ENCODE data around the gene FGF3. TPM values are rescaled to one million over a fixed set of nuclear protein-coding genes. Genes with fewer than 3 reads are reported as not detected.

The FGF3 gene
- total RNA-seq, 1 donor: not detected

DNA sequence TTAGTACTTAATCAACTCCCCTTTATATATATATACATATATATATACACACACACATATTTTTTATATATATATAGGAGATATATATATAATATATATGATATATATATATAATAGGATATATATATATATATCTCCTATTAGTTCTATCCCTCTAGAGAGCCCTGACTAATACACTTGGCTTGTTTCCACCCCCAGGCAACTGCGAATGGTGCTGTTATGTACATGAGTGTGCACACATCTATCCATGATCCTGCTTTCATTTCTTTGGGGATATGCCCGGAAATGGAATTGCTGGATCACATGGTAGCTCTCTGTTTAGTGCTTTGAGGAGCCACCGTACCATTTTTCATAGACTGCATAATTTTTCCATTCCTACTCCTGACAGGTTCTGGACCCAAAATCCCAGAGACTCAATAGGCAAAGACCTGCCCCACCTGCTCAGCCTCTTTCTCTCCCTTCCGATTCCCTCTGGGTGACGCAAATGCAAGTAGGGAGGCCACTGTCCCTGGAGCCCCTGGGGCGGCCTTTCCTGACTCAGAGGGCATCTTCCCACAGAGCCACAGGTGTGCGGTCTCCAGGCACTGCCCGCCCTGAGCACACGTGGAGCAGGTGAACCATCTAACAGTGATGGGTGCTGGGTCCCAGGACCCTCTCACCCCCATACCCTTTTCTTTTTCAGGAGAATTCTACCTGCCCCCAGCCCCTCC lies 12.0 kb downstream of the FGF3 start:
- no peak overlapping the region for H3K4me3 ChIP-seq (ENCODE audit: low read length)
- H3K9me3 ChIP-seq (ENCODE audit: low read depth, low read length): no peaks in the 10 kb centered on the region
- H3K27me3 ChIP-seq (ENCODE audit: insufficient read depth, low read length): no peaks in the 10 kb centered on the region
- H3K4me1 ChIP-seq (ENCODE audit: insufficient read depth, low read length): no peaks in the 10 kb centered on the region

GRCh38 chr11:69804769-69805508 lies 14.3 kb downstream of the FGF3 start:
- no peaks in the 10 kb centered on the region for H3K9me3 ChIP-seq (ENCODE audit: low read depth, low read length)

DNA sequence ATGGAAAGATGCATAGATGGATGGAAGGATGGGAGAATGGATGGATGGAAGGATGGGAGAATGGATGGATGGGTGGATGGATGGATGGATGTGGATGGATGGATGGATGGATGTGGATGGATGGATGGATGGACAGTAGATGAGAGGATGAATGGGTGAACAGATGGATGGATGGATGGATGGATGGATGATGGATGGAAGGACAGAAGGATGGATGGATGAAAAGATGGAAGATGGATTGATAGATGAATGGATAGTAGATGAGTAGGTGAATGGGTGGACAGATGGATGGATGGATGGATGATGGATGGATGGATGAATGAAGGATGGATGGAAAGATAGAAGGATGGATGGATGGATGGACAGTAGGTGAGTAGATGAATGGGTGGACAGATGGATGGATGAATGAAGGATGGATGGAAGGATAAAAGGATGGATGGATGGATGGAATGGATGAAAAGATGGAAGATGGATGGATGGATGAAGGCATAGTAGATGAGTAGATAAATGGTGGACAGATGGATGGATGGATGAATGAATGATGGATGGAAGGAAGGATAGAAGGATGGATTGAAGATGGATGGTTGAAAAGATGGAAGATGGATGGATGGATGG lies 15.5 kb downstream of the FGF3 start:
- Histone ChIP-seq H3K27me3 (ENCODE audit: insufficient read depth, low read length) (no peaks in the 10 kb centered on the region), H3K4me1 (ENCODE audit: insufficient read depth, low read length) (no peaks in the 10 kb centered on the region), H3K9me3 (ENCODE audit: low read depth, low read length) (no peaks in the 10 kb centered on the region), H3K4me3 (ENCODE audit: low read length) (no peak overlapping the region)

More at GRCh38 chr11:69804769-69805508, 14.3 kb downstream of the FGF3 start:
- H3K4me3 ChIP-seq (ENCODE audit: low read length): no peak overlapping the region
- no peaks in the 10 kb centered on the region for H3K4me1 ChIP-seq (ENCODE audit: insufficient read depth, low read length)
- H3K27me3 ChIP-seq (ENCODE audit: insufficient read depth, low read length): no peaks in the 10 kb centered on the region

- no peaks in the 10 kb centered on the region for H3K4me1 ChIP-seq (ENCODE audit: insufficient read depth, low read length)
- no peak overlapping the region for H3K4me3 ChIP-seq (ENCODE audit: low read length)
- H3K9me3 ChIP-seq (ENCODE audit: low read depth, low read length): no peaks in the 10 kb centered on the region
- no peaks in the 10 kb centered on the region for H3K27me3 ChIP-seq (ENCODE audit: insufficient read depth, low read length)
These were observed 16.2 kb downstream of the FGF3 start for GRCh38 chr11:69803022-69803421.

- Histone ChIP-seq H3K27me3 (ENCODE audit: insufficient read depth, low read length) (no peaks in the 10 kb centered on the region), H3K4me3 (ENCODE audit: low read length) (no peak overlapping the region), H3K4me1 (ENCODE audit: insufficient read depth, low read length) (no peaks in the 10 kb centered on the region), H3K9me3 (ENCODE audit: low read depth, low read length) (no peaks in the 10 kb centered on the region)
These were observed 16.6 kb downstream of the FGF3 start for GRCh38 chr11:69802590-69802989.

DNA sequence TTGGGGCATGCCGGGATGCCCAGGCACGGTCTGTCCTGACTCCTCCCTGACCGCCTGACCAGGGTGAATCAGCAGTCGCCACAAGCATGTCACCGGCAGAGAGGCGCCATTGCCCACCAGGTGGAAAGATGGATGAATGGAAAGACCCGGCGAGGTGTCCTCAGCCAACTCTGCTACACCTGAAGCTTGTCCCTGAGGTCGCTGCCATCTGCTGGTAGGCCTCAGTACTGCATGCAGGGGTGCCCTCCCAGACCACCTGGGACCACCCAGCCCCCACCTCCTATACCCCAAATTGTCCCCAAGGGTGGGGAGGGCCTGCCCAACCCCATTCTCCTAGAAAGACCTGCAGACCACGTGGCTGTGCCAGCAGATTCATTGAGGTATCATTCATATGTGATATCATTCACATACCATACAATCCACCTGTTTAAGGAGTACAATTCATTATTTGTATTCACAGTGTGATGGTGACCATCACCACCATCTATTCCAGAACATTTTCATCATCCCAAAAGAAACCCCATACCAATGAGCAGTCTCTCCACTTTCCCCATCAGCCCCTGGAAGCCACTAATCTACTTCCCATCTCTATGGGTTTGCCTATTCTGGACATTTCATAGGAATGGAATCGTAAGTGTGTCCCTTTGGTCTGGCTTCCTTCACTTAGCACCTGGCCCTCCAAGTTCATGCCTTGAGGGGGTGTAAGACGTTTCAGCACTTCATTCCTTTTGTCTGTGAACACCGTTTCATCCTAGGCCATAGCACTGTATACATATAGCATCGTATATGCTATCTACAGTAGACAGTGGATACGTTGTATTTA lies 17.5 kb downstream of the FGF3 start:
- Histone ChIP-seq H3K4me1 (ENCODE audit: insufficient read depth, low read length) (no peaks in the 10 kb centered on the region), H3K9me3 (ENCODE audit: low read depth, low read length) (no peaks in the 10 kb centered on the region), H3K4me3 (ENCODE audit: low read length) (no peak overlapping the region), H3K27me3 (ENCODE audit: insufficient read depth, low read length) (no peaks in the 10 kb centered on the region)

- Histone ChIP-seq H3K27me3 (ENCODE audit: insufficient read depth, low read length) (no peaks in the 10 kb centered on the region), H3K4me1 (ENCODE audit: insufficient read depth, low read length) (no peaks in the 10 kb centered on the region), H3K9me3 (ENCODE audit: low read depth, low read length) (no peaks in the 10 kb centered on the region), H3K4me3 (ENCODE audit: low read length) (no peak overlapping the region)
These were observed 18.9 kb downstream of the FGF3 start for GRCh38 chr11:69800278-69800677.

DNA sequence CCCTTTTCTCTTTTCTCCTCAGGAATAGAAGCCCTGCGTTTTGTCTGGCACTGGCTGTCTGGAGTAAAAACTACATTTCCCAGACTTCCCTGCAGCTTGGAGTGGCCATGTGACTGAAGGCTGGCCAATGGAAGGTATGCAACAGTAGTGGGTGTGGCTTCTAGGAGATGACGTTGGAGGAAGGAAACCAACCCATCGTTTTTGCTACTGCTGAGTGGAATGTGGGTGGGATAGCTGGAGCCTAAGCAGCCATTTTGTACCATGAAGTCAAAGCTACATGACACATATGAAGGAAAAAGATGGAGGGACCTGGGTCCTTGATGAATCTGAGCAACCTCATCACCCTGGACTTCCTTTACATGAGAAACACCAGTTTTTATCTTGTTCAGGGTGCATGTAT lies 19.6 kb downstream of the FGF3 start:
- no peaks in the 10 kb centered on the region for H3K9me3 ChIP-seq (ENCODE audit: low read depth, low read length)
- no peak overlapping the region for H3K4me3 ChIP-seq (ENCODE audit: low read length)
- H3K4me1 ChIP-seq (ENCODE audit: insufficient read depth, low read length): no peaks in the 10 kb centered on the region
- no peaks in the 10 kb centered on the region for H3K27me3 ChIP-seq (ENCODE audit: insufficient read depth, low read length)

DNA sequence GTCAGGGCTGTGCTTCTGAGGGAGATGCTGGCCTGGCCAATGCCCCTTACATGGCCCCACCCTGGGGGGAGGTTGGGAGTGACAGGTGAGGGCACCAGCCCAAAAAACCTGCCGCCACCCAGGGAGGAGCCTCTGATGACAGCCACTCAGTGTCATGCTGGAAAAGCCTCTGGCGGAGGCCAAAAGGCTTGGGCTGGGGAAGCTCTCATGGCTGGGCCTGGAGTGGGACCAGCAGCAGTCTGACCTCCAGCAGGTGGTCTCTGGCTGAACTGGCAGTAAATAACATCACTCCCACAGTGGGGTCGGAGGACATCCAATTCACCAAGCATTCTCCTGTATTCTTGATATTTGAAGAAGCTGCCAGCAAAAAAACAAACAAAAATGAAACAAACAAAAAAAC lies 20.1 kb downstream of the FGF3 start:
- Histone ChIP-seq H3K4me3 (ENCODE audit: low read length) (no peak overlapping the region), H3K4me1 (ENCODE audit: insufficient read depth, low read length) (no peaks in the 10 kb centered on the region), H3K27me3 (ENCODE audit: insufficient read depth, low read length) (no peaks in the 10 kb centered on the region), H3K9me3 (ENCODE audit: low read depth, low read length) (no peaks in the 10 kb centered on the region)

DNA sequence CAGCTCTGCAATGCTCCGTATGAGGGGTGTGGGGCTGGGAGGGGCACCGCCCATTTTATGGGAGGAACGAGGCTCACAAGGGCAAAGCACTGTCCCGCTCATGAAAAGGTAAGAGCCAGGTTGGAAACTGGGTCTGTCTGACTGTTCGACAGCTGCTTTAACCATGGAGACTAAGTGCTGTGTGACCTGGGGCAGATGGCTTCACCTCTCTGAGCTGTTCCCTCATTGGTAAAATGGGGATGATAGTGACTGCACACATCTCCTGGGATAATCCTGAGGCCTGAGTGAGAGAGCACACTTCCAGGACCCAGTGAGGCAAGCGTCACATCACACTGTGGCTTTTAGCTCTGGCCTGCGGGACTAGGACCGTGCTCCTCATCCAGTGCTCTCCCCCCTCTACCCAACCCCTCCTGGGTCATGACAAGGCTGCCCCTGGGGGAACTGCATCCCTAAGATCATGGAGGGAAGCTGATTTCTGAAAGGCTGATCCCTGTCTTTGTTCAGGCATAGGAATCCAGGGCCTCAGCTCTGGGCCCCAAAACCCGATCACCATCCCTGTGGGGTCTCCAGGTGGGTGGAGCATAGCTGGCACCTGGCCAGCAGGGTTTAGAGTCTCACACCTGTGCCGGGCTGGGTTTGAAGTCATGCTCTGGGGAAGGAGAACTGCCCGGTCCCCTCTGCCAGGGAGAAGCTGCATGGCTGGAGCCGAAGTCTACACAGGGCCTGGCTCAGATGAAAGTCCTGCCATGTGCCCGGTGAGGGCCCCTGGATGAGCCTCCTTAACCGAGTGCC lies 21.3 kb downstream of the FGF3 start:
- H3K4me3 ChIP-seq (ENCODE audit: low read length): no peak overlapping the region
- H3K9me3 ChIP-seq (ENCODE audit: low read depth, low read length): no peaks in the 10 kb centered on the region
- H3K4me1 ChIP-seq (ENCODE audit: insufficient read depth, low read length): no peaks in the 10 kb centered on the region
- H3K27me3 ChIP-seq (ENCODE audit: insufficient read depth, low read length): no peaks in the 10 kb centered on the region

GRCh38 chr11:69797156-69797555 lies 22.1 kb downstream of the FGF3 start:
- H3K9me3 ChIP-seq (ENCODE audit: low read depth, low read length): no peaks in the 10 kb centered on the region
- no peak overlapping the region for H3K4me3 ChIP-seq (ENCODE audit: low read length)
- no peaks in the 10 kb centered on the region for H3K27me3 ChIP-seq (ENCODE audit: insufficient read depth, low read length)
- H3K4me1 ChIP-seq (ENCODE audit: insufficient read depth, low read length): no peaks in the 10 kb centered on the region

DNA sequence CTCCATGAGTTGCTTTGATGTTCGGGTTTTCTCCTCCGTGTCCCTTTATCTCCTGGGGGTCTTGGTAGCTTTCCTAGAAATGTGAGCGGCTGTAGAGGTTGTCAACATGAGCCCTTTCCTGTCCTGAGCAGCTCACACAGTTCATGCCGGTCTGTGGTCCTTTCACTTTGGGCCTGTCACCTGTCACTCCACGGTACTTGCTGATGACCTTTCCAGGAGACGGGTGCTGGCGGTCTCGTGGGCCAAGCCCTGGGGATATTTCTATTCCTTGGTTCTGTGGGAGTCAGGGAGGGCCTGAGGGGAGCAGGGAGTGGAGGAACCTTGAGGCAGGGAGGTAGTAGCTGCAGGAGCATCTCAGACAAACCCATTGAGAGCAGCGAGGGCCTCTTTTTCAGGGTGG lies 23.2 kb downstream of the FGF3 start:
- no peaks in the 10 kb centered on the region for H3K27me3 ChIP-seq (ENCODE audit: insufficient read depth, low read length)
- H3K9me3 ChIP-seq (ENCODE audit: low read depth, low read length): no peaks in the 10 kb centered on the region
- no peaks in the 10 kb centered on the region for H3K4me1 ChIP-seq (ENCODE audit: insufficient read depth, low read length)
- no peak overlapping the region for H3K4me3 ChIP-seq (ENCODE audit: low read length)

GRCh38 chr11:69791276-69792180 lies 27.7 kb downstream of the FGF3 start:
- H3K27me3 ChIP-seq (ENCODE audit: insufficient read depth, low read length): no peaks in the 10 kb centered on the region
- no peaks in the 10 kb centered on the region for H3K9me3 ChIP-seq (ENCODE audit: low read depth, low read length)
- H3K4me3 ChIP-seq (ENCODE audit: low read length): no peak overlapping the region
- no peaks in the 10 kb centered on the region for H3K4me1 ChIP-seq (ENCODE audit: insufficient read depth, low read length)

Data from mononuclear cell (primary cell).